ENCODE data around the gene MCM3AP. TPM values are rescaled to one million over a fixed set of nuclear protein-coding genes. Genes with fewer than 3 reads are reported as not detected.

MCM3AP gene
- total RNA-seq: 138 to 150 TPM (median 139 TPM) in 3 replicates

DNA sequence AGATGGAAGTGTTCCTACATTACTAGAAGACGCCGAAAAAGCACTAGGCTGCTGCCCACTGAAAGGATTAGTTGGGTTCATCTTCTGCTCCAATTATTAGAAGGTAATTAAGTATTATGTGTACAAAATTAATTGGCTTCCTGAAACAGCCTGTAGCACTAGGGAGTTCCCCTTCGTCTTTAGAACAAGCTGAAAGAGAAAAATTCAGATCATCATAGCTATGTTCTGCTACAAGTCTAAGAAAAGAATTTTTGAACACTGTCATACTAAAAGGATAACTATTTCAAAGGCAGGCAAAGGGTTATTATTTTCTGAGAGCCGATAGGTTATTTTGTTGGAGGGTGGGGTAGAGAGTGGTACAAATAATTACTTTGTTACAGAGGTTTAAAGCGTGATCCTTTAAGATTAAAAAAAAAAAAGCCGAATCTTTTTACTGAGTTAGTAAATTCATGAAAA lies at the start of gene MCM3AP:
Gene MCM3AP, minus strand, starts transcription at position 406 of the 456 bp plus-strand sequence. Its CDS starts 325 bp downstream, at position 81.
- TF ChIP-seq, protein P1, sequence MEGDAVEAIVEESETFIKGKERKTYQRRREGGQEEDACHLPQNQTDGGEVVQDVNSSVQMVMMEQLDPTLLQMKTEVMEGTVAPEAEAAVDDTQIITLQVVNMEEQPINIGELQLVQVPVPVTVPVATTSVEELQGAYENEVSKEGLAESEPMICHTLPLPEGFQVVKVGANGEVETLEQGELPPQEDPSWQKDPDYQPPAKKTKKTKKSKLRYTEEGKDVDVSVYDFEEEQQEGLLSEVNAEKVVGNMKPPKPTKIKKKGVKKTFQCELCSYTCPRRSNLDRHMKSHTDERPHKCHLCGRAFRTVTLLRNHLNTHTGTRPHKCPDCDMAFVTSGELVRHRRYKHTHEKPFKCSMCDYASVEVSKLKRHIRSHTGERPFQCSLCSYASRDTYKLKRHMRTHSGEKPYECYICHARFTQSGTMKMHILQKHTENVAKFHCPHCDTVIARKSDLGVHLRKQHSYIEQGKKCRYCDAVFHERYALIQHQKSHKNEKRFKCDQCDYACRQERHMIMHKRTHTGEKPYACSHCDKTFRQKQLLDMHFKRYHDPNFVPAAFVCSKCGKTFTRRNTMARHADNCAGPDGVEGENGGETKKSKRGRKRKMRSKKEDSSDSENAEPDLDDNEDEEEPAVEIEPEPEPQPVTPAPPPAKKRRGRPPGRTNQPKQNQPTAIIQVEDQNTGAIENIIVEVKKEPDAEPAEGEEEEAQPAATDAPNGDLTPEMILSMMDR (IDR thresholded peaks at IDR 0.05; ENCODE audit: unreplicated experiment): no peak
- Mint-ChIP-seq H3K27me3 (ENCODE audit: low read depth) (no peaks in the 10 kb centered on the region), H3K4me1 (peaks cover 36% of the 10 kb centered on the region), H3K36me3 (peaks cover 23% of the 10 kb centered on the region), H3K27ac (peak within 1 kb of the TSS; percentile 97), H3K9me3 (no peaks in the 10 kb centered on the region), H3K4me3 (peak within 1 kb of the TSS; percentile 89)
- DNase-seq (ENCODE audit: low spot score in 2 of 2, unreplicated experiment in 2 of 2): no peak

- H3K36me3 Mint-ChIP-seq: peaks cover 30% of the 10 kb centered on the region
- no peak overlapping the region for H3K27ac Mint-ChIP-seq
- H3K4me3 Mint-ChIP-seq: no peak overlapping the region
- TF ChIP-seq, protein P1 (IDR thresholded peaks at IDR 0.05; ENCODE audit: unreplicated experiment): no peak
- no peaks in the 10 kb centered on the region for H3K27me3 Mint-ChIP-seq (ENCODE audit: low read depth)
- no peaks in the 10 kb centered on the region for H3K9me3 Mint-ChIP-seq
- no peak for DNase-seq (ENCODE audit: low spot score in 2 of 2, unreplicated experiment in 2 of 2)
- H3K4me1 Mint-ChIP-seq: no peaks in the 10 kb centered on the region
Measured at GRCh38 chr21:46334351-46335140, 49.1 kb upstream of the MCM3AP start.

DNA sequence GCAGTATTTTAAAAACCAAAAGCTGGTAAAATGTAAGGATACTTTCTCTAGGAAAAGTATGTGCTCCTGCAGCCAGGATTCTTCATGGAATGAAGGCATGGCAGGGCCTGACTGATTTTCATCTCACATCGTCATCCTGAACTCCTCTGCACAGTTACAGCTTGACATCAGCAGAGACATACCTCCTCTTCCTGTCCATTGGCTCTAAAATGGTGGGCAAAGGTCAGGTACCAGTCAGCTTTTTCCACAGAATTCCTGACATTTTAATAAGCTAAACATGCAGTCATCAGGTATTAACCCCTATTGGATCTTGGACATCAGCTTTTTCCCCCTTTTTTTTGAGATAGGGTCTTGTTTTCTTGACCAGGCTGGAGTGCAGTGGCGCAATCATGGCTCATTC lies 44.4 kb upstream of the MCM3AP start:
- no peak overlapping the region for H3K27ac Mint-ChIP-seq
- no peak overlapping the region for H3K4me3 Mint-ChIP-seq
- no peaks in the 10 kb centered on the region for H3K27me3 Mint-ChIP-seq (ENCODE audit: low read depth)
- TF ChIP-seq, protein P1 (IDR thresholded peaks at IDR 0.05; ENCODE audit: unreplicated experiment): no peak
- peaks cover 20% of the 10 kb centered on the region for H3K36me3 Mint-ChIP-seq
- no peak for DNase-seq (ENCODE audit: low spot score in 2 of 2, unreplicated experiment in 2 of 2)
- H3K9me3 Mint-ChIP-seq: no peaks in the 10 kb centered on the region
- peaks cover 11% of the 10 kb centered on the region for H3K4me1 Mint-ChIP-seq

GRCh38 chr21:46328151-46328550 lies 42.7 kb upstream of the MCM3AP start:
- DNase-seq (ENCODE audit: low spot score in 2 of 2, unreplicated experiment in 2 of 2): no peak
- peaks cover 11% of the 10 kb centered on the region for H3K4me1 Mint-ChIP-seq
- TF ChIP-seq, protein P1 (IDR thresholded peaks at IDR 0.05; ENCODE audit: unreplicated experiment): no peak
- H3K27me3 Mint-ChIP-seq (ENCODE audit: low read depth): no peaks in the 10 kb centered on the region
- H3K27ac Mint-ChIP-seq: no peak overlapping the region
- H3K9me3 Mint-ChIP-seq: no peaks in the 10 kb centered on the region
- H3K4me3 Mint-ChIP-seq: no peak overlapping the region
- peaks cover 19% of the 10 kb centered on the region for H3K36me3 Mint-ChIP-seq

DNA sequence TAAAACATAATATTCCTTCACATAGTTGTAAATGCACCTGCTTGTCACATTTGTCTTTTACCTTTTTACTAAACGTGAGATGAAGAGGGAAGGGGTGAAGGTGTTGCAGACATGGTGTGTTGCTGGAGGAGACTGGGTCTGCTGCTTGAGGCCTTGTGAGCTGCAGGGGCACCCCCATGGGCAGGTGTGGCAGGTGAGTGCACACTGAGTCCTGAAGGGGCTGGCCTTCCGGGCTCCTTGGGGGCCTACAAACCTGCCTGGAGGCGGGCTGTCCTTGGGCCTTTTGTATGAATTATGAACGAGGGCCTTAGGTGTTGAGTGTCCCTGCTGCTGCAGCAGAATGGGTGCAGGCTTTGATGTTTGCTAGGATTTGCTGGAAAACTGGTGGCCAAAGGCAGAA lies 42.3 kb upstream of the MCM3AP start:
- Mint-ChIP-seq H3K36me3 (peaks cover 19% of the 10 kb centered on the region), H3K4me1 (peaks cover 11% of the 10 kb centered on the region), H3K4me3 (no peak overlapping the region), H3K27me3 (ENCODE audit: low read depth) (no peaks in the 10 kb centered on the region), H3K9me3 (no peaks in the 10 kb centered on the region), H3K27ac (no peak overlapping the region)
- TF ChIP-seq, protein P1 (IDR thresholded peaks at IDR 0.05; ENCODE audit: unreplicated experiment): no peak
- no peak for DNase-seq (ENCODE audit: low spot score in 2 of 2, unreplicated experiment in 2 of 2)
